ENCODE data around the gene PCCA.
"Not testable (repeated sequence)": the region's sequence is repeated elsewhere in the genome, so short reads cannot be mapped to it uniquely, and the experiment has no call there.

The PCCA gene

GRCh38 chr13:100304229-100304628 lies 215.3 kb downstream of the PCCA start:
- no peak for DNase-seq (ENCODE audit: low read depth in 2 of 2)

DNA sequence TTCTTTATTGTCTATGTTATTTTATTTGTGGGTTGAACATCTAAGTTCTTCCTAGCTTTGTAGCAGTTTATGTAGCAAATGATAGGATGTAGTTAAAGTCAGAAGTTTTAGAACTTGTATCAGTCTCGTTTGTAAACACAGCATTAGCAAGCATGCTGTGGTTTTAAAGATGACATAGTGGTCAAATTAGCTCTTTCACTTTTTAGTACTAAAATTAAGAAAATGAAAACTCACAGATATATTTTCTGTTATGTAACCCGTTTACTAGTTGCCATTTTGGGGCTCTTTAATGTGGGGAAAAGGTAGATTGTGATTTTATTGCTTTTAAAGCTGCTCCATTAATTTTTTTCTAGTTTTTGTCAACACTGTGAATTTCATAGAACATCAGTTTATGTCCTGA lies 216.5 kb downstream of the PCCA start:
- DNase-seq (ENCODE audit: low read depth in 2 of 2): no peak

DNA sequence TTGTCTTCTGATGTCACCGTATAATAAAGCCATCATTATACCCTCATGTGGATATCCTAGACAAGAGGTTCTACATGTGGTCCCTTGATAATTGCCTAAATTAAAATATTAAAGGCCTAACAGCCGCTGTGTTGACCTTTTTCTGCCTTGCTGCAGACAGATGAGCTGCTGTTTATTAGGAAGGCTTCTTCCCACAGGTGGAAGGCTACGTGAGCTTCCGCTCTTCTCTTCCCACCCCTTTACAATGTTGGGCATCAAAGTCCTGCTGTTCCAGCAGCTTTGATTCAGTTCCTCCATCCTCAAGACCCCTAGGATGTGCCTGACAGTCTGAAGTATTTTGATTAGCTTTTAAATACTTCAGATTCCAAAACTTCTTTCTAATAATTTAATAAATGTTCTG lies 217.1 kb downstream of the PCCA start:
- DNase-seq (ENCODE audit: low read depth in 2 of 2): no peak

DNA sequence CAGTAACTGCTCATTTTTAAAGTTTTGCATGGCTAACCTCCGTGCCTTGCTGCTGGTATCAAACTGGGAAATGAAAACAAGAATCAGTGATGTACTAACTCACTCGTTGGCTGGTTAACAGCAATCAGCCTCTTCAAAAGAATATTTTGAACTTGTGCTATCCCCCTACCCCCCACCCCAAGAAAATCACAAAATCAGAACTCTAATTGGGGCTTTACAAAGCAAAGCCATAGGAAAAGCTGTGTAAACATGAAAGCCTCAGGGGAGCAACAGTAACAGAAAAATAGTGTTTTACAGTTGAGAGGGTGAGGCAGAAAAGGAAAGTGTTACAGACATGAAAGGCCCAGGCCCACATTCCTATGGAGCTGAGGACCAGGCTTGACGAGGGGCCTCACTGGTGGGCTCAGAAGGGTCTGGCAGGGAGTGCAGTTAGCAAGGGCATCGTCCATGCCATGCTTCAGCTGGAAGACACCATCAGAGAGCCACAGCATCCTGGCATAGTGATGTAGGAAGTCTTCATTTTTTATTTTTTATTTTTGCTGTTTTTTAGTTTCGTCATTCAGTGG lies 217.6 kb downstream of the PCCA start:
- DNase-seq (ENCODE audit: low read depth in 2 of 2): no peak

DNA sequence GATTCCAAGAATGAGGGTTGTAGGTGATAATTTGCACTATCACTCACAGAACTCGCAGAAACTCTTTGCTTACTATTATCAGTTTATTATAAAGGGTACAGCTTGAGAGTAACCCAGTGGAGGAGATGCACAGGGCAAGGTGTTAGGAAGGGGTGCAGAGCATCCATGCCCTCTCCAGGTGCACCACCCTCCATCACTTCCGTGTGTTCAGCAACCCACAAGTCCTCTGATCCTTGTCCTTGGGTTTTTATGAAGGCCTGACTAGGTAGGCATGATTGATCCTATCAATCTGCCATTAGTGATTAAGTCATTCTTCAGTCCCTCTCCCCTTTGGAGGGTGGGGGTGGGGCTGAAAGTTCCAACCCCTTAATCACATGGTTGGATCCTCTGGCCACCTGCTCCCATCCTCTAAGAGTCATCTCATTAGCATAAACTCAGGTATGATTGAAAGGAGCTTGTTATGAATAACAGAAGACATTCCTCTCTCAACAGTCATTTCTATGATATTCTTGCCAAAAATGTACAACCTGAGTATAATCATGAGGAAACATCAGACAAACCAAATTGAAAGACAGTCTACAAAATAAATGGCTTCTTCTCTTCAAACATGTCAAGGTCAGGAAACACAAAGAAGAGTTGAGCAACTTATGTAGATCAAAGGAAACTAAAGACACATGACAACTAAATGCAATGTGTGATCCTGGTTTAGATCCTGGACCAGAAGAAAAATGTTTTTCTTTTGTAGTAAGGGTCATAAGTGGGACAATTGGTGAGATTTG lies 225.4 kb downstream of the PCCA start:
- no peak for DNase-seq (ENCODE audit: low read depth in 2 of 2)

- no peak for DNase-seq (ENCODE audit: low read depth in 2 of 2)
Measured at GRCh38 chr13:100315522-100315921, 226.6 kb downstream of the PCCA start.

- not testable (repeated sequence) for DNase-seq (ENCODE audit: low read depth in 2 of 2)
Measured at GRCh38 chr13:100318473-100318872, 229.6 kb downstream of the PCCA start.

GRCh38 chr13:100323937-100324336 lies 235.0 kb downstream of the PCCA start:
- no peak for DNase-seq (ENCODE audit: low read depth in 2 of 2)

DNA sequence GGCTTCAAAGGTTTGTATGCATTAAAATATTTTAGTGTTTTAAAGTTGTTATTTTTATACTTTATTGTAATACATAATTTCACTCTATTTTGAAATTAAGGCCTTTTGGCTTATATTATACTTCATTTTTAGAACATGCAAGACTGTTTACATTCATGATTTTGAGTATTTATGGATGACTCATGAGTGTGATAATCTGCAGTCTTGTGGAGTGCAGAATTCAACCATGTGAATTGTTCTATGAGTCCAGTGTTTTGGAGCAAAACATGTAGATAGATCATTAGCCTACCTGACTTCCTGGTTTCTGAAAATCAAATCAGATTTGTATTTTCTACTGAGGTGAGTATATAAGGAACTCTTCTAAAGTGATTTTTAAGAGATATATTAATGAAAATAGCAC lies 241.8 kb downstream of the PCCA start:
- DNase-seq (ENCODE audit: low read depth in 2 of 2): no peak

GRCh38 chr13:100333141-100333540 lies 244.2 kb downstream of the PCCA start:
- no peak for DNase-seq (ENCODE audit: low read depth in 2 of 2)

GRCh38 chr13:100334214-100334613 lies 245.3 kb downstream of the PCCA start:
- DNase-seq (ENCODE audit: low read depth in 2 of 2): no peak

DNA sequence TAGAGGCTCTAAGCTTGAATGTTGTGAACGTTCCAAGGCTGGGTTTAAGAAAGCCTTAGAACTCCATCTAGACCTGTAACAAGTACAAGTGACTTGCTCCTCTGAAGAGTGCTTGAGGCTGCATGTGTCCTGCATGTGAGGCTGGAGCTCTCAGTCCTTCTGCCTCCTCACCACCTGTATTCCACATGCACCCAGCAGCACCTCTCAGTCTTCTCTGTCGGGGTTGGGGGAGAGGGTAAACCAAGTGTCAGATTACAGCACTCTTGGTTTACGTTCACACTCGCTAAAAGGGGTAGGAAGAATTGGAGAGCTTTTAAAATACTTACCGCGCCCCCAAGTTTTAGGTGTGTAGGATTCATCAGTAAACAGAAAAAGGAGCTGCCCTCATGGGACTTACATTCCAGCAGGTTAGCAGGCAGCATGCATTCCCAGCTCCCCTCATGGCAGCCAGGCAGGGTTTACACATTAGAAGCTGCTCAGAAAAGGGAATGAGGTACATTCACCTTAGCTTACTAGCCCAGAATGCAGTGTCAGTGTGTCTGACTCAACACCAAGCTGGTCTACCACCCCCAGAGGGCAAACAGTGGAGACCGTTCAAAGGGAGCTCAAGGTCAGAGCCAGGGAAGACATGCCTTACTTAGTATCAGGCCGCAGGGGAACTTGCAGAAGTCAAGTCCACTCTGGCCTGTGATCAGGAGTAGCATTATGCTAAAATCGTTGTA lies 248.1 kb downstream of the PCCA start:
- DNase-seq (ENCODE audit: low read depth in 2 of 2): no peak

- DNase-seq (ENCODE audit: low read depth in 2 of 2): no peak
Measured at GRCh38 chr13:100338275-100338674, 249.4 kb downstream of the PCCA start.

- DNase-seq (ENCODE audit: low read depth in 2 of 2): no peak
Measured at GRCh38 chr13:100339411-100339940, 250.6 kb downstream of the PCCA start.

- DNase-seq (ENCODE audit: low read depth in 2 of 2): no peak
Measured at GRCh38 chr13:100340865-100341264, 252.0 kb downstream of the PCCA start.

GRCh38 chr13:100341327-100341726 lies 252.4 kb downstream of the PCCA start:
- no peak for DNase-seq (ENCODE audit: low read depth in 2 of 2)

GRCh38 chr13:100344544-100344943 lies 255.7 kb downstream of the PCCA start:
- DNase-seq (ENCODE audit: low read depth in 2 of 2): no peak

GRCh38 chr13:100347968-100348367 lies 259.1 kb downstream of the PCCA start:
- no peak for DNase-seq (ENCODE audit: low read depth in 2 of 2)

GRCh38 chr13:100349594-100349993 lies 260.7 kb downstream of the PCCA start:
- no peak for DNase-seq (ENCODE audit: low read depth in 2 of 2)

DNA sequence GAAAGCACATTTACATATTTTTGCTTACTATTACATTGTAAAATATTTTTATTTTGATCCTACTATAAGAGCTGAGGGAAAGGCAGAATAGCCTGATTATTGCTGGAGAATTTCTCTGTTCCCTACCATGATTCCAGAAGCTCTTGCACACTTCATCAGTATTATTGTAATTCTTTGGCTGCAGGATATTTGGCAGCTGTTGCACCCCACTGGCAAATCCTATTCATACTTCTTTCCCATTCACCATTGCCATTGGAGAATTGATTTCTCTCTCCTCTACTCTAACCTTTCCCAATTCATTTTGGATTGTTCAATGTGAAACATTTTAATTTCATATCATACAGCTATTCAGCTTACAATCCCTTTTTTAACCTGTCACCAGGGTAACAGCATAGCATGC lies 261.7 kb downstream of the PCCA start:
- no peak for DNase-seq (ENCODE audit: low read depth in 2 of 2)

- DNase-seq (ENCODE audit: low read depth in 2 of 2): no peak
Measured at GRCh38 chr13:100356426-100356825, 267.5 kb downstream of the PCCA start.

- DNase-seq (ENCODE audit: low read depth in 2 of 2): no peak
Measured at GRCh38 chr13:100356889-100357288, 268.0 kb downstream of the PCCA start.

DNA sequence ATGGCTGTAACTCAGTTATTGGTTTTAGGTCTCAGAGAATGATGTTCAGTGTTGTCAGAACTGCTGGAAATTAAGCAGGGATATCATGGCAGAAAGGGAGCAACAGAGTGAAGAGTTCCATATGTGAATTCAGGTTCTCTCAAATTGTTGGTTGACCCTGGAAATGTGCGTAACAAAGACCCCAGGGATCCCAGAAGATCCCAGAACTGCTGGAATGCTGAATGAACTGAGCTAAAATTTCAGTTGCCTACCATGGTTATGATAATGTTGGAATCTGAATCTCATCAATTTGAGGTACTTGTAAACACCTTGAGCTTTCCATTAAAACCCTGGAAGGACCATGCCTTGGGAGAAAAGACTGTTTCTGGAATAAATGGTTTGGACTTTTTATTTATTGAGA lies 268.9 kb downstream of the PCCA start:
- no peak for DNase-seq (ENCODE audit: low read depth in 2 of 2)
